HG02943 (cell line): ENCODE results near the gene ABCC3.

Experiments used
- ATAC-seq: cut with Tn5 transposase; IDR thresholded peaks from one replicate; pipeline ENCODE4 v1.9.1; 2021; ENCODE audit warnings: mild to moderate bottlenecking, low read depth, moderate library complexity; ENCODE audit not compliant: unreplicated experiment

The ABCC3 gene

DNA sequence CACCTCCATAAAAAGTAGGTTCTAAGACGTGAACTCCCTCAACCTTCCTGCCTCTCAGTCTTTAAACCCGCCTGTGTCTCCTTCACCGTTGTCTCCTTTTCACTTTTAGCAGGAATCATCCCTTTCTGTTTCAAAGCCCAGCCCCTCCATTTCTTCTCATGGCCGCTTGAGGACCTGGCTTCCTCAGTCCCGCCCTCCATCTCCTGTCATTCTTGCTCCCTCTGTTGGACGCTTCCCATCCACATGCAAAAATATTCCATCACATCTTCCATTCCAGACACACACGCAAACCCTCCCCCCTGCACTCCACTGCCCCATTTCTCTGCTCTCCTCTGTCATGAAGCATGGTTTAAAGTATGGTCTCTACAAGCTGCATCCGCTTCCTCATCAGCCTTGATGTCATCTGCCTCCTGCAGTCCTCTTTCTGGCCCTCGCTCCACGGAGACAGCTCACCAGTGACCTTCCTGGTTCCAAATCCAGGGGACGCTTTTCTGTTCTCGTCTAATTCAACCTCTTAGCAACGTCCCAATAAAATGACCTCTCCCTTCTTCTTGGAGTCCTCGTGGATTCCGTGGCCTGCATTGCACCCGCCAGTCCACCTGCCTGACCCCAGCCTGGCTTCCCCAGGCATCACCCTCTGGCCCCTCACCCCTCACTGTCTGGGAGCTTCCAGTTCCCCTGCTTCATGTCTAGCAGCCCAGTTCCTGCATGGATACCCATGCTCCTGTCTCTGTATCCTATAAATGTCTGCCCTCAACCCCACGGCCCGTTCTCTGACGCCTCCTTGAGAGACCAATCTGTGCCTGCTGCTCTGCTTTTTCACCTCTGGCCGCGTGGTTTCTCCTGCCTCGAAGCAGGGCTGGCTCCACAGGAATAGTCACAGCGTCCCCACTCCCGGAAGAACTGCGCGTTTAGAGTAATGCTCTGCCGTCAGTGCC lies 46.9 kb downstream of the ABCC3 start:
- ATAC-seq: no peak

- ATAC-seq: no peak
Observed at GRCh38 chr17:50682441-50682840, 47.8 kb downstream of the ABCC3 start.

DNA sequence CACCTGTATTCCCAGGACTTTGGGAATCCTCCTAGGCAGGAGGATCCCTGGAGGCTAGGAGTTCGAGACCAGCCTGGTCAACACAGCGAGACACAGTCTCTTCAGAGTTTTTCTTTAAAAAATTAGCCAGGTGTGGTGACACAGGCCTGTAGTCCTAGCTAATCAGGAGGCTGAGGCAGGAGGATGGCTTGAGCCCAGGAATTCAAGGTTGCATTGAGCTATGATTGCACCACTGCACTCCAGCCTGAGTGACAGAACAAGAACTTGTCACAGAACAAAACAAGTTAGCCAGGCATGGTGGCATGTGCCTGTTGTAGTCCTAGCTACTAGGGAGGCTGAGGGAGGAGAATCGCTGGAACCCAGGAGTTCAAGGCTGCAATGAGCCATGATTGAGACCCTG lies 48.3 kb downstream of the ABCC3 start:
- no peak for ATAC-seq

- no peak for ATAC-seq
Observed at GRCh38 chr17:50683434-50684287, 49.0 kb downstream of the ABCC3 start.

- no peak for ATAC-seq
Observed at GRCh38 chr17:50684288-50684611, 49.6 kb downstream of the ABCC3 start.

- no peak for ATAC-seq
Observed at GRCh38 chr17:50684612-50685333, 50.1 kb downstream of the ABCC3 start.

DNA sequence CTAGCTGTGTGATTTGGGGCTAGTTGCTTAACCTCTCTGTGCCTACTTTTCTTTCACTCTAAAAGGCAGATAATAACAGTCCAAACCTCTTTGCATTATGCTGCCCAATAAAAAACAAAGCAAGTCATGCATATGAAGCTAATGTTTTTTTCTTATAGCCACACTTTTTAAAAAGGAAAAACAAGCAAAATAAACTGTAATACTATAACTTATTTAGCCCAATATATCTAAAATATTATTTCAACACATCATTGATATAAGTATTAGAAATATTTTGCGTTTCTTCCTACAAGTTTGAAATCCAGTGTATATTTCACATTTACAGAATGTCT lies 50.6 kb downstream of the ABCC3 start:
- ATAC-seq: no peak

DNA sequence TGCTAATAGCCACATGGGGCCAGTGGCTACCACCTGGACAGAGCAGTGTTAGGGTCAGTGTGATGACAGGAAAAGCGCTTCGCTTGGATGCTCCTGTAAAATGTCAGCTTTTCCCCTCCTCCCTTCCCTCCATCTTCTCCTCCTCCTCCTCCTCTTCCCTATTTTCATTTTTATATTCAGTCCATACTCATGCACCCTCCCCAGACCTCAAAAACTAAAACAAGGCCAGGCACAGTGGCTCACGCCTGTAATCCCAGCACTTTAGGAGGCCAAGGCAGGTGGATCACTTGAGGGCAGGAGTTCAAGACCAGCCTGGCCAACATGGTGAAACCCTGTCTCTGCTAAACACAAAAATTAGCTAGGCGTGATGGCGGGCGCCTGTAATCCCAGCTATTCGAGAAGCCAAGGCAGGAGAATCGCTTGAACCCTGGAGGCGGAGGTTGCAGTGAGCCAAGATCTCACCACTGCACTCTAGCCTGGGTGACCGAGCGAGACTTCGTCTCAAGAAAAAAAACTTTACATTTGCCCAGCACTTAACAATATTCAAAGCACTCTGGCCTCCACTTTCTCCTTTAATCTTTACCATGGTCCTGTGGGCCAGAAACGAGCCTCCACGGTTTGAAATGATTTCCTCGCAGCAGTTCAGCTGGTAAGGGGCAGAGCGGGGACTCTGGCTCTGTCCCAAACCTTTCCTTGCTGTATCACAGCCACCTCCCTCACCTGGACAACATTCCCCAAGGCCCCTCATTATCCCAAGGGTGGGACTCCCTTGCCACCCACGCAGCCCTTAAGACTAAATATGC lies 51.2 kb downstream of the ABCC3 start:
- no peak for ATAC-seq

DNA sequence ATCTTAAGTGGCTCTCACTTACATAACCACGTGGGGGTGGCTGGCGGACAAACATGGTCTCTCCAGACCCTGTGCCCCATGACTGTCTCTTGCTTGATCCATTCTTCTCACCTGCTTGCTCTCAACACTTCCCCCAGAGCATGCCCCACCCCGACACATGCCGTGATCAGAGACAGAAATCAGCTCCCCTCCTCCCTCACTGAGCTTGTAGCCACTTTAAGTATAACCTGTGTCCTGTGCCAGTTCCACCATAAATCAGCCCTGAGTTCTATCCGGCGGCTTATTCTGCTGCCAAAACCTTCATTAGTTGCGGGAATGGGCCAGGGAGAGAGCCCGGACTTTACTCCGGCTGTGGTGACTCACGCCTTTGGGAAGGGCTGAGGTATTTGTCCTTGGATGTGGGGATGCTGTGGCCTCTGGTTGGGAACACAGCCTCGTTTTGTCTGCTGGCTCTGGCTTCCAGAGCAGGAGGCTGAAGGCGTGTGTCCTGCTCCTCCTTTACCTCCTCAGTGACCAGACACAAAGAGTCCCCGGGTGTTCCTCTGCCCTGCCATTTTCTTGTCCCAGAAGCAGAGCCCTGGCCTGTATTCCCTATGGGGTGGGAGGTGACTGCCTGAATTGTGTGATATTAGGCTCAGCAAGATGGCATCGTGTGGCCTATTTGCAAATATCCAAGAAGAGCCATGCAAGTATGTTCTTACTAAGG lies 52.0 kb downstream of the ABCC3 start:
- ATAC-seq: no peak

DNA sequence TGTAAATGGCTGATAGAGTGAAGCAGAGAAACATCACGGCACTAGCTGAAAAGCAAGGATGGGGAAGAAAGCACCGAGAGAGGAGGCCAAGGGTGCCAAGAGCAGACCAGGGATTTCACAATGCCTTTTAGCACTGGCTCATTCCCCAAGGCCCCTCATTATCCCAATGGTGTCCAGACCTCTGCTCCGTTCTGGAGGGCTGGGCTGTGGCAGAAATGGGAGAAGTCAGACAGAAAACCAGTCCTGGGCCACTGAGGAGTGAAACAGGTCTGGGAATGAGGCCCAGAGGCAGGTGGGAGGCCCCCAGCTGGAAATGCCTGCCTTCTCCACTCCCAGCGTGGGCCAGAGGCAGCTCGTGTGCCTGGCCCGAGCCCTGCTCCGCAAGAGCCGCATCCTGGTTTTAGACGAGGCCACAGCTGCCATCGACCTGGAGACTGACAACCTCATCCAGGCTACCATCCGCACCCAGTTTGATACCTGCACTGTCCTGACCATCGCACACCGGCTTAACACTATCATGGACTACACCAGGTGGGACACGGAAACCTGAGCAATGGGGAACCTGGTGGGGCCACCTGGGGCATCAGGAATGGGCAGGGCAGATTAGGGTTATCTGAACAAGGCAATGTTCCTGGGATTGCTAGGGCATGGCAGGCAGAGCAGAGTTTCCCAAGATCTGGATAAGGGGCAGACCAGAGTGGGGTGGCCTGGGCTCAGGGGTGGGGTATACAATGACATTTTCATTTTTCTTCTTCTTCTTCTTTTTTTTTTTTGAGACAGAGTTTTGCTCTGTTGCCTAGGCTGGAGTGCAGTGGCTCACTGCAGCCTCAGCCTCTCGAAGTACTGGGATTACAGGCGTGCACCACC lies 52.8 kb downstream of the ABCC3 start:
- ATAC-seq: no peak

- no peak for ATAC-seq
Observed at GRCh38 chr17:50688245-50688644, 53.6 kb downstream of the ABCC3 start.

DNA sequence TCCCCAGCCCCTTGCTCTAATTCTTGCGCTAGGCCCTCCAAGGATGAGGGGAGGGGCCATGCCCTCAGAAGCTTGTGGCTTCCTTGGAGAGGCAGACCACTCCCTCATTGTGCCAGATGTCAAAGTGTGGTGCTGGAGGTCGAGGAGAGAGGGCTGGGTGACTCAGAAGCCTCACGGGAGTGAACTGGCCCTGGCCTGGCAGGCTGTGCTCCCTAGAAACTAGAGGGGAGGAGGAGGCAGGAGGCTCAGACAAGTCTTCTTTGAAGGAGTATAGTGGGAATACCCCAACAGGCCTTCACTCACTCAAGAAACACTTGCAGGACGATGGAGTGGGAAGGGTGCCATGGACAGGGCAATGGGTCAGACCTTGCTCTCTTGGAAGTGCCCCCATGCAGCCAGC lies 54.6 kb downstream of the ABCC3 start:
- ATAC-seq: no peak

DNA sequence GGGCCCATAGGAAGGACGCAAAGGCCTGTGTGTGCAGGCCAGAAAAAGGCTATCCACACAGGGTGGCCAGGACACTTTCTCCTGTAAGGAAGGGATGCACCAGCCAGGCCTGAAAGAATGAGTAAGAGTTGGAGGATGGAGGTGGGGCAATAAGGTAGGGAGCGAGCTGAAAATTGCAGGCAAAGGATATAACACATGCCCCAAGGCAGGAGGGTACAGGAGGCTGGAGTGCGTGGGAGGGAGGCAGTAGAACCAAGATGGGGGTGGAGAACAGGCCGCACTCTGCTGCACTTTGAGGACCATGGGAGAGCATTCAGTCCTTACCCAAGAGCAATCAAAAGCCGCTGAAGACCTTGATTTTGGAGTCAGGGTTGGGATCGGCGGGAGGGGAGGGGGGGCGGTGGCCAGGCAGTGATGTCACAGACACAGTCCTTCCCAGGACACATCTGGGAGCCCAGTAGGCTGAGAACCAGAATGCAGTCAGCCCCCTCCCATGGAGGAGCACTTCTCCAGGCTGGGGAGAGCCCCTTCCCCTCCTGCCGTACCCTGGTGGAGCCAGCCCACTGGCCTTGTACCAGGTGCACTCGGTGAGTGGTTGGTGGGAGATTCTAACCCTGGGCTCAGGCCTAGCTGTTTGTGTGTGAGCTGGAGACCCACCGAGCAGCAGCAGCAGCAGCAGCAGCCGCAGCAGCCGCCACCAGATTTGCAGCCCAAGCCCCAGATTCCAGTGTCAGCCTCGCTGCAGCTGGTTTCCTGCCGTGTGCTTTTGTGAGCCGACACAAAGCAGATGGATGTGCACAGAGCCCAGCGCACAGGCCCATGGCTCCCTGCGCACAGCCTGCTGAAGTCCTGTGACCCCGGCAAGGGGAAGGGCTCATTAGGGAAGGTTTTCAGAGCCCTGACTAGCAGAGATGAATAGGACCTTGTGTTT lies 55.5 kb downstream of the ABCC3 start:
- no peak for ATAC-seq

- no peak for ATAC-seq
Observed at GRCh38 chr17:50690887-50691549, 56.3 kb downstream of the ABCC3 start.

GRCh38 chr17:50691550-50692447 lies 57.1 kb downstream of the ABCC3 start:
- ATAC-seq: no peak

GRCh38 chr17:50692448-50693035 lies 57.9 kb downstream of the ABCC3 start:
- no peak for ATAC-seq
